ENCODE results near the gene FSHB. TPM values are rescaled to one million over a fixed set of nuclear protein-coding genes. Genes with fewer than 3 reads are reported as not detected.

The FSHB gene
- total and polyA plus RNA-seq, 2 of the 8 experiments (the other 6 are each of a cell fraction or from before 2014, with no cell fraction given): not detected

- Histone ChIP-seq H3K79me2 (ENCODE audit: control insufficient read depth in 1 of 2, insufficient read depth in 2 of 2, low read length in 2 of 2) (no peaks in the 10 kb centered on the region), H3K79me1 (ENCODE audit: low read depth, low read length) (no peaks in the 10 kb centered on the region), H3K56ac (replicated peaks; ENCODE audit: insufficient read length, low read depth, low read length) (no peak overlapping the region), H4K91ac (replicated peaks; ENCODE audit: insufficient read length, low read length) (no peak overlapping the region), H2BK20ac (ENCODE audit: low read length) (no peak overlapping the region), H4K20me1 (replicated peaks in 1 of 2; ENCODE audit: control insufficient read depth in 1 of 2, insufficient read depth in 2 of 2, low read length in 2 of 2) (peaks cover 0 to 2% of the 10 kb centered on the region in 2 experiments), H3K4ac (replicated peaks; ENCODE audit: insufficient read length, low read depth, low read length) (no peak overlapping the region), H3K27me3 (replicated peaks in 1 of 4; ENCODE audit: control insufficient read depth in 3 of 4, extremely low read depth in 1 of 4, insufficient read depth in 3 of 4, low read length in 3 of 4) (peaks cover 0 to 1% (median 0%) of the 10 kb centered on the region in 4 experiments; a peak in 1 of 7 replicates), H3K9me3 (ENCODE audit: insufficient read depth in 2 of 2, low read depth in 1 of 2, low read length in 1 of 2) (no peaks in the 10 kb centered on the region), H3K23me2 (ENCODE audit: low read depth, low read length) (no peaks in the 10 kb centered on the region), H3K23ac (ENCODE audit: insufficient read length) (no peak overlapping the region), H2BK5ac (ENCODE audit: low read depth, low read length) (no peak overlapping the region), H3K4me3 (ENCODE audit: extremely low read depth in 1 of 4, insufficient read depth in 2 of 4, low read depth in 3 of 4, low read length in 4 of 4) (no peak overlapping the region), H2BK15ac (ENCODE audit: low read length) (no peak overlapping the region), H2BK12ac (ENCODE audit: low read depth, low read length) (no peak overlapping the region), H3K27ac (ENCODE audit: low read depth, low read length) (no peak overlapping the region), H3K9ac (replicated peaks in 1 of 4; ENCODE audit: extremely low read depth in 1 of 4, low read depth in 3 of 4, low read length in 3 of 4) (no peak overlapping the region), H4K8ac (ENCODE audit: extremely low read depth, insufficient read depth, low read length) (no peak overlapping the region), H4K5ac (ENCODE audit: insufficient read length, low read depth, low read length) (no peak overlapping the region), H3K36me3 (ENCODE audit: control insufficient read depth in 2 of 4, insufficient read depth in 4 of 4, low read length in 3 of 4) (no peaks in the 10 kb centered on the region), H2AK5ac (ENCODE audit: low read depth, low read length) (no peak overlapping the region), H3K18ac (ENCODE audit: extremely low read depth, low read length) (no peak overlapping the region), H3K4me1 (replicated peaks in 1 of 4; ENCODE audit: control insufficient read depth in 3 of 4, insufficient read depth in 4 of 4, low read length in 3 of 4) (peaks cover 0 to 6% (median 3%) of the 10 kb centered on the region in 4 experiments; a peak in 3 of 7 replicates), H3K4me2 (ENCODE audit: insufficient read depth in 1 of 2, low read depth in 2 of 2, low read length in 2 of 2) (no peak overlapping the region), H2AFZ (ENCODE audit: low read length) (no peak overlapping the region), H3K14ac (ENCODE audit: insufficient read length) (no peak overlapping the region), H2BK120ac (replicated peaks; ENCODE audit: low read depth, low read length) (no peak overlapping the region)
- ChIA-PET POLR2A (ENCODE audit: partially characterized antibody) (no interaction called here), CTCF (ENCODE audit: partially characterized antibody) (interaction anchor here (1.7 kb wide), 1 partner anchor 35 kb away, joined by 7 read pairs; no protein-coding TSS in a partner anchor)
- no peak for DNase-seq (ENCODE audit: low read depth in 1 of 2, low spot score in 2 of 2)
- 91% methylated on average over 5 of the region's 5 CpGs; no CpG with 5 or more reads in 1 of the 2 experiments for WGBS, 2 experiments (ENCODE audit: extremely low coverage in 1 of 2, insufficient coverage in 1 of 2, insufficient read length in 1 of 2, insufficient replicate concordance in 2 of 2, low coverage in 1 of 2, low lambda C conversion rate in 2 of 2, missing lambda C conversion rate in 1 of 2)
- FAIRE-seq: no peak
- no peak for TF ChIP-seq RNF2 (IDR thresholded peaks at IDR 0.05; ENCODE audit: borderline replicate concordance, low read depth, low read length, missing control alignments, poor library complexity, severe bottlenecking)
- TF ChIP-seq KDM4A (IDR thresholded peaks at IDR 0.05; ENCODE audit: low read depth, low read length, severe bottlenecking): no peak
- TF ChIP-seq MAFK (IDR thresholded peaks at IDR 0.05; ENCODE audit: low read depth, low read length): no peak
- no peak for TF ChIP-seq SIRT6 (IDR thresholded peaks at IDR 0.05; ENCODE audit: low read length)
Observed at GRCh38 chr11:30206249-30206996, 24.4 kb upstream of the FSHB start.

Data from H1 (cell line).